T-helper 1 cell treated with Interleukin-12 subunit alpha and Interleukin-12 subunit beta and Interleukin-4 antibody, amounts not matched to agents 30 μg/mL and 1 μg/mL, for 36 hours (primary cell): ENCODE measurements around the gene FGGY.
"Not testable (repeated sequence)": the region's sequence is repeated elsewhere in the genome, so short reads cannot be mapped to it uniquely, and the experiment has no call there.

Experiments
- H3K27ac Mint-ChIP-seq: one replicate; pipeline ENCODE4 v1.8.0; 2021; ENCODE audit warnings: mild to moderate bottlenecking, mixed read lengths
- H3K27me3 Mint-ChIP-seq: one replicate; pipeline ENCODE4 v1.8.0; 2021; ENCODE audit warnings: low read depth, mixed read lengths
- H3K36me3 Mint-ChIP-seq: one replicate; pipeline ENCODE4 v1.8.0; 2021; ENCODE audit warnings: low read depth, mixed read lengths
- H3K4me1 Mint-ChIP-seq: one replicate; pipeline ENCODE4 v1.8.0; 2021; ENCODE audit warnings: low read depth, mixed read lengths
- H3K4me3 Mint-ChIP-seq: one replicate; pipeline ENCODE4 v1.8.0; 2021; ENCODE audit warnings: mild to moderate bottlenecking, moderate library complexity, mixed read lengths
- H3K9me3 Mint-ChIP-seq: one replicate; pipeline ENCODE4 v1.8.0; 2021; ENCODE audit warnings: mixed read lengths

Gene FGGY

DNA sequence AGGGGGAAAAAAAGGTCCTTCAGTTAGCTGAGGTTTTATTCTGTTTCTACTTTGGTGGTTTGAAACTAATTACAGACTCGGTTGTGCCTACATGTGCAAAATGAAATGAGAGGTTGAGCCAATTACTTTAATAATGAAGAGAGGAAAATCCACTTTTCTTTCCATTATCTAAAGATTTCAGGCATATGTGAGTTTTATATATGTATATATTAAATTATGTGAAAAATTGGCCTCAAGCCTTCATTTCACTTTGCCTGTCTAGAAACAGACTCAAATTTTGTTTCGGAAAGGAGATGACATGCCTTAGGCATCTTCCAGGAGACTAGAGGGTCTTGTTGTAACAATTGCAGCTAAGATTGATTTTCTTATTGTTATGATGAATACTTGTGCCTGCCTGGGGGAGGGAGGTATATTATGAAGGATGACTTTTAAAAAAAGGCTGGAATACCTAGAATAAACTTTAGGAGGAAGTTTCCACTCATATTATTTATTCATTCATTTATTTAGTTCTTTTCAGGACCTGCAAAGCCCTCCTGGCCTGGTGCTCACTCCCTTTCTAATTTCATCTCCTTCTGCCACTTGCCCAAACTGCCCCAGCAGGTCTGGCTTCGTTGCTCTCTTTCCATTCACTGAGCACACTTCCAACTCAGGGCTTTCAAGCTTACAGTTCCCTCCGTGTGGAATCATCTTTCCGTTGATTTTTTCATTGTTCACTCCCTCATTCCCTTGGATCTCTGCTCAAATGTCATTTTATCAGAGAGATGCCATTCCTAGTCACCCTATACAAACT, 423.6 kb downstream of the FGGY start:
- Mint-ChIP-seq H3K4me1 (no peaks in the 10 kb centered on the region), H3K4me3 (no peak overlapping the region), H3K36me3 (peaks cover 2% of the 10 kb centered on the region), H3K27me3 (no peaks in the 10 kb centered on the region), H3K27ac (no peak overlapping the region), H3K9me3 (peaks cover 3% of the 10 kb centered on the region)

DNA sequence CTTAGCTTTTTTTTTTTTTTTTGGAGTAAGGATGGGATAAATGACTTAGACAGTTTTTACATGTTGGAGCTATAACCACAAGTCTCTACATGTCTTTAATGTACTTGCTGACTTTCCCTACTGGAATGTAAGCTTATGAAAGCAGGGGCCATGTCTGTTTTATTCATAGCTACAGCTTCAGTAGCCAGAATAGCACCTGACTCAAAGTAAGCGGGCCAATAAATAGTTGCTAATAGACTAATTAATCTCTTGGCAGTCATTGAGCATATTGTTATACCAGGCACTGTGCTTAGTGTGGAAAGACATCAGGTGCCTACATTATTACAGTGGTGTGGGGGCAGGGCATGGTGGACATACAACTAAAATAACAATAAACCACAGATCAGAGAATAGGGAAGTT, 433.4 kb downstream of the FGGY start:
- no peaks in the 10 kb centered on the region for H3K36me3 Mint-ChIP-seq
- H3K27ac Mint-ChIP-seq: no peak overlapping the region
- peaks cover 28% of the 10 kb centered on the region for H3K4me1 Mint-ChIP-seq
- no peak overlapping the region for H3K4me3 Mint-ChIP-seq
- H3K27me3 Mint-ChIP-seq: no peaks in the 10 kb centered on the region
- H3K9me3 Mint-ChIP-seq: no peaks in the 10 kb centered on the region

DNA sequence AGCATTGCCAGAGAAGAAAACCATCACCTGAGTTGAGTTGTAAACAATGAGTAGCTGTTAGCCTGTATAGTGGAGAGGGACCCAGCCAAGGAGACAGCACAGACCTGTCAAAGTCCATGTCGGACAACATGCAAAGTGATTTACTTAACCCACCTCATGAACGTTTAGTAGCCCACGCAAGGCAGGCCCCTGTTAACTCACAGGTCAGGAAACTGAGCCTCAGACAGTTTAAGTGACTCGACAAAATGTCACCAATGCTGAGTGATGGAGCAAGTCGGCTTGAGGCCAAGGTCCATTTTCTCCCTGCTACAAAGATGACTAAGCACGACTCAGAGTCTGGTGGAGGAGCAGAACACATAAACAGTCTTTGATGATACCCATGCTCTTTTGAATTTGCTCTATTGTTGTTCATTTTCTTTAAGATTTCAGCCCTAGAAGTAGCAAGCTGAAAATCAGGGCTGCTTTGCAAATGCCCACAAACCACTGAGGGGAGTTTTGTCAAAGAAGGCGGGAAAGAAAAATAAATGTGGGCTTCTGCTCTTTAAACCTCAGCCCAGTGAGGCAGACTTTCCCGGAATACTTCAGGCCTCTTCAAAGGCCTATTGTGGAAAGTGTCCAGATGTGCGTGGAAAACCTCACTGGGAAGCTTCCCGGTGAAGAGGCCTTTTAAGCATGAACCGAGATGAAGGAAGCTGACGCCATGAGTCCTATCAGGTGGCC, 434.0 kb downstream of the FGGY start:
- no peaks in the 10 kb centered on the region for H3K27me3 Mint-ChIP-seq
- peaks cover under 1% of the 10 kb centered on the region for H3K36me3 Mint-ChIP-seq
- peaks cover 2% of the 10 kb centered on the region for H3K9me3 Mint-ChIP-seq
- H3K27ac Mint-ChIP-seq: peak overlapping the region; percentile 83
- peak overlapping the region; percentile 26 for H3K4me3 Mint-ChIP-seq
- peaks cover 28% of the 10 kb centered on the region for H3K4me1 Mint-ChIP-seq

DNA sequence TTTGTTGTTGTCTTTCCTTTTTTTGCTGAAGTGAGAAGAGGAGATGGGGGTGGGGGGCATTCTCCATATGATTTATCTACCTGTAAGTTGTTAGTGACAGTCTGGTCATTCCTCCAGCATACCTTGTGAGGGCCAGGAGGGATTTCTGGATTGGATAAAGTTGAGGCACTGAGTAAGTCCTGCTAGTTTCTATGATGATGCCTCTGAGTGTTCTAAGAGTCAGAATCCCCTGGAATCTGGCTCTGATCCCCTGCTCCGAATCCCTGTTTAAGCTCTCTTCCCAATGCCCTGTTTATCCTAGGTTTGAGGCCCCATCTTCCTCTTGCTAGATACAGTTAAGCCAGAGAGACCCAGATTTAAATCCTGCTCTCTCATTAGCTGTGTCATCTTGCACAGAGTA, 434.7 kb downstream of the FGGY start:
- Mint-ChIP-seq H3K9me3 (peaks cover 9% of the 10 kb centered on the region), H3K4me1 (peaks cover 28% of the 10 kb centered on the region), H3K4me3 (peak overlapping the region; percentile 21), H3K27ac (peak overlapping the region; percentile 83), H3K36me3 (peaks cover 7% of the 10 kb centered on the region), H3K27me3 (no peaks in the 10 kb centered on the region)

DNA sequence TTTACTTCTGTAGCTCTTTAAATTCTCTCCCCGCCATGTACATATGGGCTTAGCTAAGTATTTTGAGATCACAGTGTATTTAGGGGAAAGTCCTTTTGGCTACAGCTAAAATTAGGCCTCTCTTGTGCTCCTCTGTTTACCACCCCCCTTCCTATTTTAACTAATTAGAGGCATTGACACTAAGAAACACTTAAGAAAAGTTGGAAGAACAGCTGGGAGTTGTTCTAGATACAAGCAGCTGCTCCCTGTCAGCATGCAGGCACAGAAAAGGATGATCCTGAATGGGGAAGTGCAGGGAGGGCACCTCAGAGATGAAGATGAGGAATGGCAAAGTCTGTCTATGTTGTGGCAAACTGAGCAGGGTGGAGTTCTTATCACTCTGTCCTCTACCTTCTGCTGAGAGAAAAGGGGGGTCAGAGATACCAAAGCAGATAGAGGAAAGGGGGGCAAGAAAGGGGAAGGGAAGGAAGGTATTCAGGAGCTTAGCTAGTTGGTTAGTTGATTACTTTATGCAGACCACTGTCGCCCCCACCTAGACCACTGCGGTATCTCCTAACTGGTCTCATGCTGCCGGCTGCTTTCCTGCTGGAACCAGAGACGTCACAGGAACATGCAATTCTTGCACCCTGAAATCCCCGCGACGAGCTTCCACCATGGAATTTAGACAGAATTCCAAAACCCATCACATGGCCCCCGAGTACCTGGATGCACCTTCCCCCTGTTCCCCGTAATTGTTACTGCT, 435.5 kb downstream of the FGGY start:
- Mint-ChIP-seq H3K27me3 (no peaks in the 10 kb centered on the region), H3K36me3 (peaks cover 7% of the 10 kb centered on the region), H3K4me1 (peaks cover 28% of the 10 kb centered on the region), H3K9me3 (peaks cover 13% of the 10 kb centered on the region), H3K4me3 (no peak overlapping the region), H3K27ac (peak overlapping the region; percentile 69)

DNA sequence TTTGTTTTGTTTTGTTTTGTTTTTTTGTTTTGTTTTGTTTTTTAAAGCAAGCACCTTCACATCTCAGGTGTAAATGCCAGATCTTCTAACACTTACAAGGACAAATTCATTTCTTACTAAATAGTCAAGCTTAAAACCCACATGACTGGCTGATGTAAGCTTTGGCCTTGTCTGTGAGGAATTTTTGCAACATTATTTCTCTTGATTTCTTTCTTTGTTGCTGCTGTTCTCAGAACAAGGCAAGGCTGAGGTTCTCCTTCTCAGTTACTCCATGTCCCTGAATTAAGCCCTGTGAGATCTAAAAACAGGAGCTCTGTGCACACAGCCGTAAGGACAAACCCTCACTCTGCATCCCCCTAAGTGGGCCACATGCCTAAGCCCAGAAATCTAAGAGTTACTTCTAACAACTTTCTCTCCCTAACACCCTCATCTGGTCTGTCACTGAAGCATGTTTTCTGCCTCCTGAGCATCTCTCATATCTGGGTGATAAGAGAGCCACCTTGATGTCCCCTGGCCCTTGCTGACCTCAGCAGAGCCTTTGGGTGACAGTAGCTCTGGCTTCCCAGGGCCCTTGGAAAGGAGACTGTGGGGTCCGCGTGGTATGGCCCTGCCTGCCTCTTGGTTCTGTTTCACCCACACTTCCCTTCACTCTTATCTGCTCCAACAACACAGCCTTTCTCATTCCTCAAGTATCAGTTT, 436.7 kb downstream of the FGGY start:
- Mint-ChIP-seq H3K9me3 (peaks cover 14% of the 10 kb centered on the region), H3K27ac (no peak overlapping the region)

DNA sequence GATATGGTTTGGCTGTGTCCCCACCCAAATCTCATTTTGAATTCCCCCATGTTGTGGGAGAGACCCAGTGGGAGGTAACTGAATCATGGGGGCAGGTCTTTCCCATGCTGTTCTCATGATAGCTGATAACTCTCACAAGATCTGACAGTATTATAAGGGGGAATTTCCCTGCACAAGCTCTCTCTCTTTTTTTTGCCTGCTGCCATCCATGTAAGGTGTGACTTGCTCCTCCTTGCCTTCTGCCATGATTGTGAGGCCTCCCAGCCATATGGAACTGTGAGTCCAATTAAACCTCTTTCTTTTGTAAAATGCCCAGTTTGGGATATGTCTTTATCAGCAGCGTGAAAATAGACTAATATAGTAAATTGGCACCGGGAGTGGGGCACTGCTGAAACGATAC, 439.0 kb downstream of the FGGY start:
- H3K4me3 Mint-ChIP-seq, H3K27me3 Mint-ChIP-seq, H3K36me3 Mint-ChIP-seq, H3K27ac Mint-ChIP-seq: not testable (repeated sequence)
- peaks cover 21% of the 10 kb centered on the region for H3K4me1 Mint-ChIP-seq
- H3K9me3 Mint-ChIP-seq: peaks cover 18% of the 10 kb centered on the region

More for the DNA sequence above, 436.7 kb downstream of the FGGY start:
- H3K27me3 Mint-ChIP-seq: no peaks in the 10 kb centered on the region
- no peak overlapping the region for H3K4me3 Mint-ChIP-seq
- H3K4me1 Mint-ChIP-seq: peaks cover 28% of the 10 kb centered on the region
- peaks cover 7% of the 10 kb centered on the region for H3K36me3 Mint-ChIP-seq

DNA sequence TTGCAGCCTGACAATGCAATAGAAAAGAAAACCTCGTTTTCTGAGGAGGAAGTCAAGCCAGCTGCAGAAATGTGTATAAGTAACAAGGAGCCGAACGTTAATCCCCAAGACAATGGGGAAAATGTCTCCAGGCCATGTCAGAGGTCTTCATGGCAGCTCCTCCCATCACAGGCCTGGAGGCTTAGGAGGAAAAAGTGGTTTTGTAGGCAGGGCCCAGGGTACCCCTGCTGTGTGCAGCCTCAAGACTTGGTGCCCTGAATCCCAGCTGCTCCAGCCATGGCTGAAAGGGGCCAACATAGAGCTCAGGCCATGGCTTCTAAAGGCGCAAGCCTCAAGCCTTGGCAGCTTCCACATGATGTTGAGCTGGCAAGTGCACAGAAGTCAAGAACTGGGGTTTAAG, 439.9 kb downstream of the FGGY start:
- Mint-ChIP-seq H3K36me3 (peaks cover 9% of the 10 kb centered on the region), H3K4me1 (peaks cover 13% of the 10 kb centered on the region), H3K4me3 (no peak overlapping the region), H3K27me3 (no peaks in the 10 kb centered on the region), H3K27ac (no peak overlapping the region), H3K9me3 (peaks cover 20% of the 10 kb centered on the region)

DNA sequence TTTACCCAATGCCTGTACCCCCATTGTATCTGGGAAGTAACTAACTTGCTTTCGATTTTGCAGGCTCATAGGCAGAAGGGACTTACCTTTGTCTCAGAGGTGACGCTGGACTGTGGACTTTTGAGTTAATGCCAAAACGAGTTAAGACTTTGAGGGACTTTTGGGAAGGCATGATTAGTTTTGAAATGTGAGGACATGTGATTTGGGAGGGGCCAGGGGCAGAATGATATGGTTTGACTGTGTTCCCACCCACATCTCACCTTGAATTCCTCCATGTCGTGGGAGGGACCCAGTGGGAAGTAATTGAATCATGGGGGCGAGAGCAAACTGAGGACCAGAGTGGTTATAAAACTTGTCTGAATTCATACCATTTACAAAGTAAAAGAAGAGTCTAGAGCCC, 440.7 kb downstream of the FGGY start:
- Mint-ChIP-seq H3K4me1 (peaks cover 5% of the 10 kb centered on the region), H3K27me3 (no peaks in the 10 kb centered on the region), H3K27ac (no peak overlapping the region), H3K9me3 (peaks cover 20% of the 10 kb centered on the region), H3K4me3 (no peak overlapping the region), H3K36me3 (peaks cover 10% of the 10 kb centered on the region)

DNA sequence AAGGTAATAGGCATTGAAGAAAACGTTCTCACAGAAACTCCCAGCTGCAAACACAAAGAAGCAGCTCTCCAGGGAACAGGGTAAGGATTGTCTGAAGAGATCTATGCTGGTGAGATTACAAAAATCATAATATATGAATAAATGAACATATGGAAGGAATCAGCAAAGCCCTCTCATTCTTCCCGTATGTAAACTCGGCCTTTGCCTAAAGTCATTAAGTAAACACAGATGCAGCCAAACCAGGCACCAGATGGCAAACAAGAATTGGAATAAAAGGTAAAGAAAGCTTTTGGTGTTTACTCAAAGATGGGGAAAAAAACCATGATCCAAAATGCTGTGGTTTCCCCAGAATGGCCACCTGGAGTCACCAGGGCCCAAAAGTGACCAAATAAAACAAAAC, 441.3 kb downstream of the FGGY start:
- Mint-ChIP-seq H3K27ac (no peak overlapping the region), H3K9me3 (peaks cover 20% of the 10 kb centered on the region), H3K36me3 (peaks cover 12% of the 10 kb centered on the region), H3K4me1 (peaks cover 2% of the 10 kb centered on the region), H3K4me3 (no peak overlapping the region), H3K27me3 (no peaks in the 10 kb centered on the region)

DNA sequence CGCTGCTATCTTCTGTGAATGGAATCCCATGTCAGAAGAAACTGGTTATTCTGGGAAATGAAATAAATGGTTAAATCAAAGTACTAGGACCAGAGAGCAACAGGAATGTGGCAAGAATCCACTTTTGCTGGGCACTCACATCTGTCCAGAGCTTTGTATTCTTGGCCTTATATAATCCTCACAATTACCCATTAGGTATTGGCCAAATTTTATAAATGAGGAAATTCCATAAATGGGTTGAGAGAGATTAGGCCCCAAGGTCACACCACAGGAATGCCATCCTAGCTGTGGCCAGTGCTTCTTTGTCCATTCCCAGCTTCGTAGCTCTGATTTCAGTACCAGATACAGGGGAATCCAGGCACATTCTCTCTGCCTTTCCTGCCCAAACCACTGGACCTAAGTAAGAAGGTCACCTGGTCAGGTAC, 441.7 kb downstream of the FGGY start:
- Mint-ChIP-seq H3K4me3 (no peak overlapping the region), H3K27me3 (no peaks in the 10 kb centered on the region), H3K4me1 (no peaks in the 10 kb centered on the region), H3K9me3 (peaks cover 20% of the 10 kb centered on the region), H3K36me3 (peaks cover 12% of the 10 kb centered on the region), H3K27ac (no peak overlapping the region)

DNA sequence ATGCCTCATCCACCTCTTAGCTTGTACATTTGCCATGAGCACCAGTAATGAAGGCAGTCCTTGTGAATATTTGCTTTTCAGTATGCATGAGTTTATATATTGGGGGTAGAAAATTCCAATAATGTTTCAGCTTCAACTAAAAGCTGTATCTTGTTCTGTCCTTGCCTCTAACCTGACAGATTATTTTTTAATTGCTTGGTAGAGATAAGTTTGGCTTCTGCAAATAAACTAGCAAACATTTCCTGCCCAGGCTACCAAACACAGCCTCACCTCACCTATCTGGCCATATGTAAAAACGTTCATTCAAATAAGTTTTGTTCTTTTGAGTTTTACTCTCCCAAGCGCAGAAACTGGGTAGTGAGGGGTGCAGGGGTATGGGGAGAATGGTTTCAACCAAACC, 442.2 kb downstream of the FGGY start:
- peaks cover 20% of the 10 kb centered on the region for H3K9me3 Mint-ChIP-seq
- H3K4me1 Mint-ChIP-seq: no peaks in the 10 kb centered on the region
- no peak overlapping the region for H3K27ac Mint-ChIP-seq
- peaks cover 12% of the 10 kb centered on the region for H3K36me3 Mint-ChIP-seq
- H3K27me3 Mint-ChIP-seq: no peaks in the 10 kb centered on the region
- no peak overlapping the region for H3K4me3 Mint-ChIP-seq

DNA sequence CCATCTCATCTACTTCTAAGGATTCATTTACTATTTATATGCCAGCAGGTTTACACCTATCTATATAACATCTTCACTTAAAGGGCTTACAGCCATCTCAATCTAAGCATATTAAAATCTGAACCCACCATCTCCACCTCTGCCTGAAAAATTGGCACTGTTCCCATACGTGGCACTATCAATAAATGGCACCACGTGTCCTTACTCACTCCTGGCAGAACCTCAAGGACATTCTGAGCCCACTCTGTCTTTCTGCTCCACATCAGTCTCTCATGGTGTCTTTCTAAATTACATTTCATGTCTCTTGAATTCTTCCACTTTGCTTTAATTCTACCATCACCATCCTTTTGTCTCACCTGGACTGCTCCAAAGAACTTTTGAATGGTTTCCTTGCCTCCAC, 445.6 kb downstream of the FGGY start:
- H3K27ac Mint-ChIP-seq: no peak overlapping the region
- peaks cover 5% of the 10 kb centered on the region for H3K36me3 Mint-ChIP-seq
- H3K9me3 Mint-ChIP-seq: peaks cover 7% of the 10 kb centered on the region
- H3K4me1 Mint-ChIP-seq: no peaks in the 10 kb centered on the region
- H3K4me3 Mint-ChIP-seq: no peak overlapping the region
- no peaks in the 10 kb centered on the region for H3K27me3 Mint-ChIP-seq

DNA sequence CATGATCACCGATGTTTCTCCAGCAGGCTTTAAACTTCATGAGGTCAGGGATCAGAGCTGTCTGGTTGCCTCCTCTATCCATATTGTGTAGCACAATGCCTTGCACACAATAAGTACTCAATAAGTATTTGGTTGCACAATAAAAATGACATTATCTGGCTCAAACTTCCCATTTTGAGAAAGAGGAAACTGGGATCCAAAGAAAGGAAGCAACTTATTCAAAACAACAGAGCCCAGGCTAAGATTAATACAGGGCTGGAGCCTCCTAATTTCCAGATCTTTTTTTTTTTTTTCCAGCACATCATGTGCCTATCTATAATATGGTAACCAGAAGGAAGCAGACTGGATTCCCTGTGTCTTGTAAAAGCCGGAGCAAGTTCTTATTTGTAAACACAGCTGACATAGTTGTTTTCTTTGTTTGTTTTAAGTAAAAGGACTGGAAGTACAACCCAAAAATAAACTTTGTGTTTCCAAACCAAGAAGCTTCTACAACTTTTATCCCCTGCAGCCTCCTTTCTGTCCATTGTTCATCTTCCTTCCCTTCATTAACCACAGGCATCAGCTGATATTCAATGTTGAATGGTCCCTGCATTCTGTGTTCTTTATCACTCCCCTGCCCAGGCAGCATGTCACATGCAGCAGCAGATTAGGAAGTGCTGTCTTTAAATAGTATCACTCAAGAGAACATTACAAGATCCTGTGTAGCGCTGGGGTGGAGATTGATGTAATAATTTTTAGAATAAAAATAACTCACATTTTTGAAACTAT, 446.6 kb downstream of the FGGY start:
- Mint-ChIP-seq H3K9me3 (peaks cover 7% of the 10 kb centered on the region), H3K4me3 (no peak overlapping the region), H3K27ac (no peak overlapping the region), H3K27me3 (no peaks in the 10 kb centered on the region), H3K36me3 (peaks cover 5% of the 10 kb centered on the region), H3K4me1 (no peaks in the 10 kb centered on the region)
